Progenitor cell of endocrine pancreas (in vitro differentiated cells): ENCODE measurements around the gene ZNF865. TPM values are rescaled to one million over a fixed set of nuclear protein-coding genes. Genes with fewer than 3 reads are reported as not detected.
"Not testable (repeated sequence)": the region's sequence is repeated elsewhere in the genome, so short reads cannot be mapped to it uniquely, and the experiment has no call there.

Source experiments
- DNase-seq: peaks from one replicate; pipeline ENCODE4 v3.0.0; 2021; ENCODE audit warnings: low spot score; ENCODE audit not compliant: unreplicated experiment
- H3K27ac Mint-ChIP-seq: 2 replicates; pipeline ENCODE4 v1.8.0; 2021; ENCODE audit warnings: mild to moderate bottlenecking, moderate library complexity, mixed read lengths
- H3K27me3 Mint-ChIP-seq: 2 replicates; pipeline ENCODE4 v1.8.0; 2021; ENCODE audit warnings: mixed read lengths
- H3K36me3 Mint-ChIP-seq: 2 replicates; pipeline ENCODE4 v1.8.0; 2022; ENCODE audit warnings: mixed read lengths; ENCODE audit not compliant: insufficient read depth
- H3K4me1 Mint-ChIP-seq: 2 replicates; pipeline ENCODE4 v1.8.0; 2021; ENCODE audit warnings: low read depth, mixed read lengths
- H3K4me3 Mint-ChIP-seq: 2 replicates; pipeline ENCODE4 v1.8.0; 2021; ENCODE audit warnings: low read depth, mild to moderate bottlenecking, moderate library complexity, mixed read lengths
- H3K9me3 Mint-ChIP-seq: 2 replicates; pipeline ENCODE4 v1.8.0; 2021; ENCODE audit warnings: low read depth, mixed read lengths
- long read RNA-seq: library from polyadenylated mRNA; unstranded; transcript quantifications from one replicate; pipeline ENCODE4 v2.0.0, GENCODE V29; 2020
- total RNA-seq: library from RNA; stranded (reverse); gene quantifications from 2 replicates; pipeline ENCODE4 v1.2.1, GENCODE V29; 2021
- TF ChIP-seq, protein P1 (sequence below): fragments of 200-600 bp; sonication (generic); IDR thresholded peaks from one replicate; pipeline ENCODE4 v1.5.0; 2021; ENCODE audit warnings: antibody characterized with exemption, mild to moderate bottlenecking; ENCODE audit not compliant: unreplicated experiment

ZNF865 gene
- 19.0 and 19.9 TPM in 2 replicates for total RNA-seq
- long read RNA-seq: 0 reads

DNA sequence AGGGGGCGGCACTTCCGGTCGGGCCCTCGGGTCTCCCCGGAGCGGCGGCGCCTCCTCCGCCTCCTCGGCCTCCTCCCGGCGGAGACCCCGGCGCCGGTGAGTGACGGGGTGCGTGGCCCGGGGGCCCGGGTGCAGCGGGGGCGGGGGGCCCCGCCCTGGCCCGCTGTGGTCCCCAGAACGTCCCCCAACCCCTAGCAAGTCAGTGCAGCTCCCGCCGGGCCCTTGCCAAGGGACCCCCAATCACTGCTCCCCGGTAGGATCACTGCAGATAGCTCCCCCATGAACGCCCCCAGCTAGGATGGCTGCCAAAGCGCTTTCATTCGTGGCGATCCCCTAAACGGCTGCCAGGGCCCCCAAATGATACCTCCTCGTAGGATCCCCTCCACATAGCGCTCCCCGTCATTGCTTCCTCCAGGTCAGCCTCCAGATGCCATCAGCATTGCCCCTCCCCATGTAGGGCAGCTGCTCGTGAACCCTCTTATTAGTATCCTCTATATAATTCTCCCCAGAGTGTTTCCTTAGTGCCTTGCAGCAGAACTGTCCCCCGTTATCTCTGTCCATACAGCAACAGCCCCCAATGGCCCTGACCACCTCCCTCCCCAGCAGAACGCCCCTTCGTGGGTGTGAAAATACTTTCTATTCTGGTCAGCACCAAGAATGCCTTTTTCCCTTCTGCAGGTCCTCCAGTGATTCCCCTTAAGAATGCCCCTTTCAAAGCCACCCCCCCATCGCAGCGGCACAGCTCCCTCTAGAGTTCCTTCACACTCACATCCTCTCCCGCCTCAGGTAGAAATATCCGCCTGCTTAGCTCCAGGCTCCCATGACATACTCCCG is at the start of gene ZNF865:
Gene ZNF865, plus strand, starts transcription at position 11 of the 834 bp plus-strand sequence. CDS start 7,972 bp downstream, outside the sequence.
- H3K9me3 Mint-ChIP-seq: no peaks in the 10 kb centered on the region
- TF ChIP-seq, protein P1, sequence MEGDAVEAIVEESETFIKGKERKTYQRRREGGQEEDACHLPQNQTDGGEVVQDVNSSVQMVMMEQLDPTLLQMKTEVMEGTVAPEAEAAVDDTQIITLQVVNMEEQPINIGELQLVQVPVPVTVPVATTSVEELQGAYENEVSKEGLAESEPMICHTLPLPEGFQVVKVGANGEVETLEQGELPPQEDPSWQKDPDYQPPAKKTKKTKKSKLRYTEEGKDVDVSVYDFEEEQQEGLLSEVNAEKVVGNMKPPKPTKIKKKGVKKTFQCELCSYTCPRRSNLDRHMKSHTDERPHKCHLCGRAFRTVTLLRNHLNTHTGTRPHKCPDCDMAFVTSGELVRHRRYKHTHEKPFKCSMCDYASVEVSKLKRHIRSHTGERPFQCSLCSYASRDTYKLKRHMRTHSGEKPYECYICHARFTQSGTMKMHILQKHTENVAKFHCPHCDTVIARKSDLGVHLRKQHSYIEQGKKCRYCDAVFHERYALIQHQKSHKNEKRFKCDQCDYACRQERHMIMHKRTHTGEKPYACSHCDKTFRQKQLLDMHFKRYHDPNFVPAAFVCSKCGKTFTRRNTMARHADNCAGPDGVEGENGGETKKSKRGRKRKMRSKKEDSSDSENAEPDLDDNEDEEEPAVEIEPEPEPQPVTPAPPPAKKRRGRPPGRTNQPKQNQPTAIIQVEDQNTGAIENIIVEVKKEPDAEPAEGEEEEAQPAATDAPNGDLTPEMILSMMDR: peak; percentile 77
- peak within 1 kb of the TSS; percentile 97 for H3K4me3 Mint-ChIP-seq
- H3K36me3 Mint-ChIP-seq: peaks cover 10% of the 10 kb centered on the region
- no peaks in the 10 kb centered on the region for H3K27me3 Mint-ChIP-seq
- peaks cover 21% of the 10 kb centered on the region for H3K4me1 Mint-ChIP-seq
- no peak for DNase-seq
- peak within 1 kb of the TSS; percentile 96 for H3K27ac Mint-ChIP-seq

DNA sequence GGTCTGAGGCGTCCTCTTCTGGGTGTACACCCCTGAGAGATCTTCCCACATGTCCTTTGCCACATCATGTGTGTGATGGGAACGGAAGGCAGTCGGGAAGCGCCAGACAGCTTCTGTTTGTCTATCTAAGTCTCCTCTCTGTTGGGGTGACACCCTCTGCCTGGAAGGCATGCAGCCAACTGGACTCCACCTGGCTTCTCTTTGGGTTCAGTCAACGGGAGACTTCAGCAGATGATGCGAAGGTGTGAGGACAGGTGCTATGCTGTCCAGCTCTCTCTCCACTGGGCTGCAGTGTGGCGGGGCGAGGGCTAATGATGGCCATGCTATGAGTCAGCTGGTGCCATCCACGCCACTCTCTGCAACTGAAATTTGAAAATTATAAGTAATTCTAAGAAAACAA is 45.8 kb upstream of the ZNF865 start:
- Mint-ChIP-seq H3K27ac (no peak overlapping the region), H3K9me3 (no peaks in the 10 kb centered on the region), H3K4me1 (peaks cover 5% of the 10 kb centered on the region), H3K4me3 (no peak overlapping the region), H3K36me3 (no peaks in the 10 kb centered on the region), H3K27me3 (peaks cover 8% of the 10 kb centered on the region)
- TF ChIP-seq, protein P1: no peak
- no peak for DNase-seq

DNA sequence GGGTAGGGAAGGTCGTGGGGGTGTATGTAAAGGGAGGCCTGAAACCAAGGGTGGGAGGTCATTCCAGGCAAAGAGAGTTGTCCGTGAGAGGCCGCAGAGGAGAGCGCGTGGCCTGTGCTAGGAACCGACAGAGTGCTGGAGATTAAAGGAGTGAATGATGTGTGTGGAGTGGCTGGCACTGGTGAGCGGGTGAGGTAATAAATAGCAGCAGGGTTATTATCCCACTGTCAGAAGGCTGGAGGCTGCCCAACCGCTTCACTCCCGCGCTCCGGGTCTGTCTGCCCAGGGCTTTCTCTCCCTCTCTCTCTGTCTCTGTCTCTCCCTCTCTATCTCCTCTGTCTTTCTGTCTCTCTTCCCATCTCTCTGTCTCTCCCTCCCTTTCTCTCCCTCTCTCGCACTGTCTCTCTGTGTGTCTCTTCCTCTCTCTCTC is 42.2 kb upstream of the ZNF865 start:
- H3K36me3 Mint-ChIP-seq: no peaks in the 10 kb centered on the region
- TF ChIP-seq, protein P1: no peak
- H3K27me3 Mint-ChIP-seq: peaks cover 15% of the 10 kb centered on the region
- H3K4me3 Mint-ChIP-seq: no peak overlapping the region
- no peak for DNase-seq
- peaks cover 2% of the 10 kb centered on the region for H3K4me1 Mint-ChIP-seq
- H3K27ac Mint-ChIP-seq: peak overlapping the region; percentile 71
- H3K9me3 Mint-ChIP-seq: no peaks in the 10 kb centered on the region

DNA sequence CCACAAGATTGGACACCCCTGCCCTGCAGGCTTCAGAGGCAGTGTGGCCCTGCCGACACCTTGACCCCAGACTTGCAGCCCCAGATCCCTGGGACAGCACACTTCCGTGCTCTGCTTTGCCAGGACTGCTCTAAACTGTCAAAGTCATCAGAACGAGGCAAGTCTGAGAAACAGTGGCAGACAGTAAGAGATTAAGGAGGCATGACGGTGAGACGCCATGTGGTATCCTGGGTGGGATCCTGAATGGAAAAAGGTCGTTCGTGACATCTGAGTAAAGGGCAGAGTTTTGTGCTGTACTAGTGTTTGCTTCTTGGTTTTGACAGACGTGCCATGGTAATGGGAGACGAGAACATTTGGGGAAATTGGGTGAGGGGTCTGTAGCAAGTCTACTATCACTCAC is 38.6 kb upstream of the ZNF865 start:
- DNase-seq: no peak
- Mint-ChIP-seq H3K4me1 (peaks cover 2% of the 10 kb centered on the region), H3K9me3 (no peaks in the 10 kb centered on the region), H3K36me3 (no peaks in the 10 kb centered on the region), H3K27ac (no peak overlapping the region), H3K4me3 (no peak overlapping the region), H3K27me3 (peaks cover 11% of the 10 kb centered on the region)
- TF ChIP-seq, protein P1: no peak

DNA sequence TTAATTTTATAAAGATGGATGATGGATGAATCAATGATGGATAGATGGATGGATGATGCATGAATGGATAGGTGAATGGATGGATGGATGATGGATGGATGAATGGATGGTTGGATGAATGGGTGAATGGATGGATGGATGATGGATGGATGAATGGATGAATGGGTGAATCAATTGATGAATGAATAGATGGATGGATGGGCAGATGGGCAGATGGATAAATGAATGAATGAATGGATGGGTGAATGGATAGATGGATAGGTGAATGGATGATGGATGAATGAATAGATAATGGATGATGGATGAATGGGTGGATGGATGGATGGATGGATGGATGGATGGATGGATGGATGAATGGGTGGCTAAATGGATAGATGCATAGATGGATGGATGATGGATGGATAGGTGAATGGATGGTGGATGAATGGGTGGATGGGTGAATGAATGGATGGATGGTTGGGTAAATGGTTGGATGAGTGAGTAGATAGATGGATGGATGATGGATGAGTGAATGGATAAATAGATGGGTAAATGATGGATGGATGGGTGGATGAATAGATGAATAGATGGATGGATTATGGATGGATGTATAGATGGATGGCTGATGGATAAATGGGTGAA is 37.6 kb upstream of the ZNF865 start:
- Mint-ChIP-seq H3K27me3 (peaks cover 11% of the 10 kb centered on the region), H3K4me1 (peaks cover 2% of the 10 kb centered on the region), H3K4me3 (no peak overlapping the region), H3K9me3 (no peaks in the 10 kb centered on the region), H3K36me3 (no peaks in the 10 kb centered on the region), H3K27ac (no peak overlapping the region)
- no peak for DNase-seq
- TF ChIP-seq, protein P1: no peak

DNA sequence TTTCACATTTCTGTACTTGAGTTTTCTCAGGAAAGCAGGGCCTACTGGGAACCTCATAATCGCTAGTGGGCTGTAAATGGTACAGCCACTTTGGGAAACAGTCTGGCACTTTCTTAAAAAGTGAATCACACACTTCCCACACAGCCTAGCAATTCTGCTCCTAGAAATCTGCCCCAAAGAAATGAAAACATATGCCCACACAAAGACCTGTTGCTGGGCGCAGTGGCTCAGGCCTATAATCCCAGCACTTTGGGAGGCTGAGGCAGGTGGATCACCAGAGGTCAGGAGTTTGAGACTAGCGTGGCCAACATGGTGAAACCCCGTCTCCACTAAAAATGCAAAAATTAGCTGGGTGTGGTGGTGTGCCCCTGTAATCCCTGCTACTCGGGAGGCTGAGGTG is 36.0 kb upstream of the ZNF865 start:
- not testable (repeated sequence) for H3K27me3 Mint-ChIP-seq, H3K9me3 Mint-ChIP-seq, DNase-seq, H3K4me1 Mint-ChIP-seq, H3K36me3 Mint-ChIP-seq, H3K4me3 Mint-ChIP-seq, H3K27ac Mint-ChIP-seq

DNA sequence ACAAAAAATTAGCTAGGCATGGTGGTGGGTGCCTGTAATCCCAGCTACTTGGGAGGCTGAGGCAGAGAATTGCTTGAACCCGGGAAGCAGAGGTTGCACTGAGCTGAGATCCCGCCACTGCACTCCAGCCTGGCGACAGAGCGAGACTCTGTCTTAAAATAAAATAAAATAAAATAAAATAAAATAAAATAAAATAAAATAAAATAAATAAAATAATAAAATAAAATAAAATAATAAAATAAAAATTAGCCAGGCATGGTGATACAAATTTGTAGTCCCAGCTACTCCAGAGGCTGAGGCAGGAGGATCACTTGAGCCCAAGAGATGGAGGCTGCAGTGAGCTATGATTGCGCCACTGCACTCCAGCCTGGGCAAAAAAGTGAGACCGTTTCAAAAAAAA is 31.5 kb upstream of the ZNF865 start:
- H3K9me3 Mint-ChIP-seq, H3K27me3 Mint-ChIP-seq, H3K4me3 Mint-ChIP-seq, DNase-seq, H3K4me1 Mint-ChIP-seq, H3K27ac Mint-ChIP-seq: not testable (repeated sequence)
- peaks cover 13% of the 10 kb centered on the region for H3K36me3 Mint-ChIP-seq
